HCT116 (cell line): ENCODE measurements around the gene PSORS1C2.
A peak's percentile ranks its signal among the peaks of the same experiment; 100 is the strongest.

Experiments
- ATF3 ChIP-seq: IDR thresholded peaks from 2 replicates; pipeline ENCODE4 v1.6.1; 2012
- ELF1 ChIP-seq: IDR thresholded peaks from 2 replicates; pipeline ENCODE4 v1.6.1; 2012; ENCODE audit warnings: low read depth, borderline replicate concordance
- EZH2 ChIP-seq: fragments of 200-600 bp; sonication (generic); IDR thresholded peaks from 2 replicates; pipeline ENCODE4 v1.6.1; 2017; ENCODE audit warnings: antibody characterized with exemption, mixed run types
- POLR2A ChIP-seq: IDR thresholded peaks from 2 replicates; pipeline ENCODE4 v1.7.0; 2011; ENCODE audit warnings: borderline replicate concordance; ENCODE audit not compliant: insufficient read depth, insufficient read length; ENCODE audit errors: extremely low read depth
- POLR2AphosphoS5 ChIP-seq: IDR thresholded peaks from 2 replicates; pipeline ENCODE4 v1.6.1; 2011; ENCODE audit warnings: mild to moderate bottlenecking, low read depth, low read length, moderate library complexity
- SP1 ChIP-seq: IDR thresholded peaks from 2 replicates; pipeline ENCODE4 v1.6.1; 2012; ENCODE audit warnings: low read depth
- TCF7L2 ChIP-seq: IDR thresholded peaks from 2 replicates; pipeline ENCODE4 v1.7.0; 2011; ENCODE audit warnings: borderline replicate concordance, inconsistent platforms; ENCODE audit not compliant: insufficient read depth, insufficient read length; ENCODE audit errors: extremely low read depth
- YY1 ChIP-seq: IDR thresholded peaks from 2 replicates; pipeline ENCODE4 v1.6.1; 2011; ENCODE audit warnings: low read length, low read depth, moderate library complexity, mild to moderate bottlenecking; ENCODE audit not compliant: insufficient replicate concordance; ENCODE audit errors: extremely low read depth
- ZBTB33 ChIP-seq: IDR thresholded peaks from 2 replicates; pipeline ENCODE4 v1.6.1; 2011; ENCODE audit warnings: mild to moderate bottlenecking, low read length, moderate library complexity; ENCODE audit not compliant: insufficient replicate concordance; ENCODE audit errors: extremely low read depth
- ZFX ChIP-seq: fragments of 450-650 bp; IDR thresholded peaks from 2 replicates; pipeline ENCODE4 v1.6.1; 2017
- TF ChIP-seq, protein P1 (sequence below), 3 experiments: fragments of 200-600 bp in 1 of 3; sonication (generic) in 1 of 3; IDR thresholded peaks in 2 of 3; conservative IDR thresholded peaks in 1 of 3; 2 replicates each; pipeline ENCODE4 v1.5.1; 2012 to 2017; ENCODE audit warnings: low read depth in 2 of 3, low read length in 2 of 3, antibody characterized with exemption in 1 of 3, borderline replicate concordance in 1 of 3, control low read depth in 1 of 3, mild to moderate bottlenecking in 1 of 3, mixed read lengths in 1 of 3, mixed run types in 1 of 3, moderate library complexity in 1 of 3; ENCODE audit not compliant: insufficient read depth in 1 of 3

GRCh38 chr6:31122791-31123706 lies 15.8 kb downstream of the PSORS1C2 start:
- no peak for TF ChIP-seq TCF7L2
- TF ChIP-seq ELF1, result no peak
- TF ChIP-seq, protein P1, sequence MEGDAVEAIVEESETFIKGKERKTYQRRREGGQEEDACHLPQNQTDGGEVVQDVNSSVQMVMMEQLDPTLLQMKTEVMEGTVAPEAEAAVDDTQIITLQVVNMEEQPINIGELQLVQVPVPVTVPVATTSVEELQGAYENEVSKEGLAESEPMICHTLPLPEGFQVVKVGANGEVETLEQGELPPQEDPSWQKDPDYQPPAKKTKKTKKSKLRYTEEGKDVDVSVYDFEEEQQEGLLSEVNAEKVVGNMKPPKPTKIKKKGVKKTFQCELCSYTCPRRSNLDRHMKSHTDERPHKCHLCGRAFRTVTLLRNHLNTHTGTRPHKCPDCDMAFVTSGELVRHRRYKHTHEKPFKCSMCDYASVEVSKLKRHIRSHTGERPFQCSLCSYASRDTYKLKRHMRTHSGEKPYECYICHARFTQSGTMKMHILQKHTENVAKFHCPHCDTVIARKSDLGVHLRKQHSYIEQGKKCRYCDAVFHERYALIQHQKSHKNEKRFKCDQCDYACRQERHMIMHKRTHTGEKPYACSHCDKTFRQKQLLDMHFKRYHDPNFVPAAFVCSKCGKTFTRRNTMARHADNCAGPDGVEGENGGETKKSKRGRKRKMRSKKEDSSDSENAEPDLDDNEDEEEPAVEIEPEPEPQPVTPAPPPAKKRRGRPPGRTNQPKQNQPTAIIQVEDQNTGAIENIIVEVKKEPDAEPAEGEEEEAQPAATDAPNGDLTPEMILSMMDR (IDR thresholded peaks at IDR 0.05 in 2 of 3, conservative IDR thresholded peaks at IDR 0.05 in 1 of 3; ENCODE audit: borderline replicate concordance in 1 of 3, insufficient read depth in 1 of 3, low read depth in 2 of 3, low read length in 2 of 3), result no peak
- peak; percentile 69 for TF ChIP-seq POLR2AphosphoS5
- no peak for TF ChIP-seq ZFX
- TF ChIP-seq EZH2, result no peak
- TF ChIP-seq ZBTB33, result no peak
- TF ChIP-seq YY1, result peak; percentile 25
- no peak for TF ChIP-seq ATF3
- TF ChIP-seq POLR2A, result no peak
- no peak for TF ChIP-seq SP1
